Subcutaneous abdominal adipose tissue (tissue), 5 donors: ENCODE data around the gene SMAD5.

ENCODE experiments used
- H3K27ac ChIP-seq: one replicate; pipeline ENCODE4 v1.7.0; 2013; ENCODE audit warnings: low read depth, mild to moderate bottlenecking, inconsistent platforms, low read length, moderate library complexity
- H3K27me3 ChIP-seq, 5 donors: one replicate each; pipeline ENCODE4 v1.7.0; 2013; ENCODE audit warnings: low read length in 5 of 5, inconsistent platforms in 1 of 5; ENCODE audit not compliant: control insufficient read depth in 5 of 5, insufficient read depth in 4 of 5
- H3K36me3 ChIP-seq, 5 donors: one replicate each; pipeline ENCODE4 v1.7.0; 2013; ENCODE audit warnings: low read length in 5 of 5; ENCODE audit not compliant: control insufficient read depth in 5 of 5, insufficient read depth in 5 of 5
- H3K4me1 ChIP-seq, 5 donors: one replicate each; pipeline ENCODE4 v1.7.0; 2013; ENCODE audit warnings: low read length in 5 of 5, mild to moderate bottlenecking in 3 of 5, moderate library complexity in 1 of 5; ENCODE audit not compliant: control insufficient read depth in 5 of 5, insufficient read depth in 5 of 5
- H3K4me3 ChIP-seq, 5 donors: one replicate each; pipeline ENCODE4 v1.7.0; 2013; ENCODE audit warnings: low read length in 5 of 5, low read depth in 1 of 5
- H3K9ac ChIP-seq, 5 donors: one replicate each; pipeline ENCODE4 v1.7.0; 2013; ENCODE audit warnings: low read length in 5 of 5, mild to moderate bottlenecking in 4 of 5, moderate library complexity in 3 of 5
- H3K9me3 ChIP-seq, 5 donors: one replicate each; pipeline ENCODE4 v1.7.0; 2013; ENCODE audit warnings: low read length in 5 of 5; ENCODE audit not compliant: control insufficient read depth in 5 of 5
- donor health status: healthy.
- donor health status: healthy.
- donor health status: healthy.
- donor health status: healthy.
- donor health status: healthy.

Gene SMAD5

DNA sequence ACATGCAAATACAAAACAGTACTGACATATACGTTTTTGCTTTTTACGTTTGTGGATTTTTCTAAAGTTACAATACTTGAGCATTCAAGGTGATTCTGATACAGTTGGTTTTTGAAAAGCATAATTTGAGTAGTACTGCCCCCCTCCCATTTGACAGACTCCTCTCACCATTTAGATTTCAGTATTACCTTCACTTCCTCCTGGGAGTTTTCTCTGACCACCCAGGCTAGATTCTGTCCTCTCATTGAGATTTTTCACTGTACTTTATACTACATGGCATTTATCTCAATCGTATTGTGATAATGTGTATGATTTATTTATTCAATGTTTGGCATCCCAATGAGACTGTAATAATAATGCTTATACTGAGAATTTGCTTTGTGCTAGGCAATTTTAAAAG is 32.8 kb upstream of the SMAD5 start:
- no peaks in the 10 kb centered on the region for H3K27me3 ChIP-seq
- H3K9ac ChIP-seq, result no peak overlapping the region
- H3K36me3 ChIP-seq, result no peaks in the 10 kb centered on the region
- no peaks in the 10 kb centered on the region for H3K9me3 ChIP-seq
- peaks cover 6 to 45% (median 17%) of the 10 kb centered on the region in 5 donors for H3K4me1 ChIP-seq
- no peak overlapping the region for H3K27ac ChIP-seq
- no peak overlapping the region for H3K4me3 ChIP-seq

DNA sequence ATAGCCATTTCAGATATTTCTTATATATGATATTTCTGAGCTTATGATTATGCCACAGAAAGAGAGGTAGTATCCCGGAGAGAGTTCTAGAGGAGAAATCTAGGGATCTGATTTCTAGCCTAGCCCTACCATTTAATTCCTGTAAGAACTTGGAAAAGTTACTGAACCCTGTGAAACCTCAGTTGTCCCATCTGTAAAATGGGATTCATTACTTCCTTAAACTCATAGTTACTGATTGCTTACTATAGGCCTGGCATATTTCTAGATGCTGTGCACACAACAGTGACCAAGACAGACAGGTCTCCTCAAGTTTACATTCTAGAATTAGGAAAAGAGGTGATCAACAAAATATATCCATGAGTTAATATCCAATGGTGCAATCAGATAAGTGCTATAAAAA is 30.8 kb upstream of the SMAD5 start:
- Histone ChIP-seq H3K36me3 (no peaks in the 10 kb centered on the region), H3K4me3 (no peak overlapping the region), H3K9ac (no peak overlapping the region), H3K4me1 (peaks cover 3 to 51% (median 22%) of the 10 kb centered on the region in 5 donors), H3K27me3 (no peaks in the 10 kb centered on the region), H3K27ac (no peak overlapping the region), H3K9me3 (no peaks in the 10 kb centered on the region)

DNA sequence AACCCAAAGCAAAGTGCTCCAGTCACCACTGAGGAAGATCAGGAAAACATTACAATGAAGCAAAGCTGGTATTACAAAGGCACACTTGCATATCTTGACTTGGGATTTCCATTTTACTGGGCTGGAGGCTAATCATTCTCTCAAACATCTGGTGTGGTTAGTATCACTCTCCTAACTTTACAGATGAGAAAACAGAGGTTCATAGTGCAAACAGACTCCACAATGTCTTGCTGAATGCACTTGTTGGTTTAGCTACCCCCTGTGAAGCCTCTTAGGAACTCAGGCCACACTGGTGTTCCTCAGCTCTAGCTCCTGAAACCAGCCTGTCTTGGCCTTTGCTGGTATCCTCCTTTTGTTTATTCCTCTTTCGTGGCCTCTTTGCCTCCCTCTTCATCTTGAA is 29.5 kb upstream of the SMAD5 start:
- Histone ChIP-seq H3K36me3 (no peaks in the 10 kb centered on the region), H3K4me3 (no peak overlapping the region), H3K9ac (no peak overlapping the region), H3K4me1 (peaks cover 3 to 40% (median 19%) of the 10 kb centered on the region in 5 donors), H3K27me3 (no peaks in the 10 kb centered on the region), H3K9me3 (no peaks in the 10 kb centered on the region), H3K27ac (no peak overlapping the region)

DNA sequence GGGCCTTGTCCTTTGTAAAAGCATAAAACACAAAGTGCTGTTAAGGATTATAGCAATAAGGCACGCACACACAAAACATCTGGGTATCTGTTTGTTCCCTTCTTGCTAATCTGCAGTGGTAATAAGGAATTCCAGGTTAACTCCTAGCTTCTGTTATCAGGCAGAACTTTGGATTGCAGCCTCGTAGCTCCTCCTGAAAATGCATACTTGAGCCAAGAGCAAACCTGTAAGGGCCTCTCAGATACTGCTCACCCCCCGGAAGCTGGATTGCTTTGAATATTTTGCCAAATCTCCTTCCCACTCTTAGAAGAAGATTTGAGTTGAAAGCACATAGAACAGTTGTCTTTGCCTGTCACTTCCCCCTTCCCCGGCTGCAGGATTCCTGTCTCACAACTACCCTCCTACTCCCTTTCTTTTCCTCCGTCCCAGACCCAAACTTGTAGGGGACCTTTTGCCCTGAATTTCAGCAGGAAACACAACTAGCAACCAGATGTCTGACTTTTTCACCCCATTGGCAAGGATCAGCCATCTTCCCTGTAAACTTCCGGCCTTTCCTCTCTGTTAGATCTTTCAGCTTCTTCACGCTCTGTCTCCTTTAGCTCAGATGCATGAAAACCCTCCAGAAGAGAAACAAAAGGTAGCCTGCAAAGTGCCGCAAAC is 28.2 kb upstream of the SMAD5 start:
- H3K27ac ChIP-seq, result no peak overlapping the region
- peak overlapping the region in 1 of 5 donors; percentile 6 for H3K9ac ChIP-seq
- no peaks in the 10 kb centered on the region for H3K27me3 ChIP-seq
- H3K4me1 ChIP-seq, result peaks cover 3 to 39% (median 19%) of the 10 kb centered on the region in 5 donors
- no peaks in the 10 kb centered on the region for H3K9me3 ChIP-seq
- no peaks in the 10 kb centered on the region for H3K36me3 ChIP-seq
- H3K4me3 ChIP-seq, result peak overlapping the region; percentile 1 to 52 (median 38)

DNA sequence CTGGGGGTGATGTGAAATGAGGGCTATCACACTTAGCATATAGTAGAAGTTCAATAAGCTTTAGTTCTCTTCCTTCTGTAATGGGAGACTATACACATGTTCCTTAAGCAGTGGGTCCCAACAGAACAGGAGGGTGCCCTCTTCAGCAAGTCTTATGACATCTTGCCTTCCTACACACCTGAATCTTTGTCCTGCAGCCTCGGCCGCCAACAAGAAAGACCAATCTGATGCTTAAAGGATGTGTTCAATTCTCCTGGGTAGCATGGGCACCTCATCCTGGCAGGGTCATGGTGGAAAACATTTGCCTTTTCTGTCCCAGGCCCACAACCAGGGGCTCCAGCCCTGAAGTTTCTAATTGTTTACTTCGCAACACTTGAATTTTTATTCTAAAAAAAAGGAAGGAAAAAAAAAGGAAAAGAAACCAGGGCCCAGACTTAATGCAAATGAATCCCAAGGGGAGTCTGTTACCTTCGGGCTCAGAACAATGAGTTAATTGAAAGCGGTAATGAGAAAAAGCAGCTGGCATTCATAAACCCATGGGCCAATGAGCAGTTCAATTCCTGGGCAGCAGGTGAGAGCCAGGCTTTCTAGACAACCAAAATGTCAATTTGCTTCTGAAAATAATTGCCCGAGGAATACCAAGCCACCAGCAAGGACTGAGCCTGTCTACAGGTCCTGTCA is 26.2 kb upstream of the SMAD5 start:
- Histone ChIP-seq H3K4me3 (no peak overlapping the region), H3K9me3 (no peaks in the 10 kb centered on the region), H3K4me1 (peaks cover 3 to 34% (median 19%) of the 10 kb centered on the region in 5 donors), H3K27me3 (no peaks in the 10 kb centered on the region), H3K9ac (no peak overlapping the region), H3K27ac (no peak overlapping the region), H3K36me3 (no peaks in the 10 kb centered on the region)

DNA sequence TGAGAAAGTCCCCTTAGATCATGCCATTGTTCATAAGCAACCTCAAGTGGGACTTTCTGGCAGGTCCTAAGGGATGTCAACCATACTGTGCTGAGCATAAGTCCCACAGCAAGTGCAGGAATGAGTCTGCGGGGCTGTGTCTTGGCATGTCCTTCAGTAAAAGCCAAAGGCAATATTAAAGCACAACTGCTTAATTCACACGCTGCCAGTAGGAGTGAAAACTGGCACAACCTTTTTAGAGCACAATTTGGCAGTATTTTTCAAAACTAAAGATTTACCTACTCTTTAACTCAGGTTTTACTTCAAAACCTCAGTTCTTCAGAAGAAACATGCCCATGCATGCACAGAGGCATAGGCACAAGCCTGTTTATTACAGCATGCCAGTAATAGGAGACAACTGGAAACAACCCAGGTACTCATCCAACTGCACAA is 24.4 kb upstream of the SMAD5 start:
- H3K4me1 ChIP-seq, result peaks cover 3 to 29% (median 16%) of the 10 kb centered on the region in 5 donors
- H3K9ac ChIP-seq, result no peak overlapping the region
- H3K4me3 ChIP-seq, result no peak overlapping the region
- H3K36me3 ChIP-seq, result no peaks in the 10 kb centered on the region
- no peaks in the 10 kb centered on the region for H3K27me3 ChIP-seq
- H3K9me3 ChIP-seq, result no peaks in the 10 kb centered on the region
- no peak overlapping the region for H3K27ac ChIP-seq

DNA sequence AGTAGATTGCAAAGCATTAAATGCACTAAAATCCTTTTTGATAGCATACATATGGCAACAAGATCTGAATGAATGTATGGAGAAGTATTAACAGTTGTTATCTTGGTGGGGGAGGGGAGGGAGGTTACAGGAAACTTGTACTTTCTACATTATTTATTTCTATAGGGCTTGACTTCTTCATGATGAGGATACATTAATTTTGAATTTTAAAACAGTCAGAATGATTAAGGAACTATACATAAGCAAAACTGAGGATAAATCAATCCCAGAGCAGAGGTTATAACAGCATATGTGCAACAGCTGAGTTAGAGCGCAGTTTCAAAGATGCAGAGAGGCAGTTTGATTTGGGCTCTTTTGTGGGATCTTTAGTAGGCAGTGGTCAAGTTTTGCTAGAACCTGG is 23.9 kb upstream of the SMAD5 start:
- H3K9me3 ChIP-seq, result no peaks in the 10 kb centered on the region
- no peak overlapping the region for H3K9ac ChIP-seq
- peaks cover 3 to 27% (median 16%) of the 10 kb centered on the region in 5 donors for H3K4me1 ChIP-seq
- no peaks in the 10 kb centered on the region for H3K36me3 ChIP-seq
- H3K4me3 ChIP-seq, result no peak overlapping the region
- H3K27ac ChIP-seq, result no peak overlapping the region
- no peaks in the 10 kb centered on the region for H3K27me3 ChIP-seq

DNA sequence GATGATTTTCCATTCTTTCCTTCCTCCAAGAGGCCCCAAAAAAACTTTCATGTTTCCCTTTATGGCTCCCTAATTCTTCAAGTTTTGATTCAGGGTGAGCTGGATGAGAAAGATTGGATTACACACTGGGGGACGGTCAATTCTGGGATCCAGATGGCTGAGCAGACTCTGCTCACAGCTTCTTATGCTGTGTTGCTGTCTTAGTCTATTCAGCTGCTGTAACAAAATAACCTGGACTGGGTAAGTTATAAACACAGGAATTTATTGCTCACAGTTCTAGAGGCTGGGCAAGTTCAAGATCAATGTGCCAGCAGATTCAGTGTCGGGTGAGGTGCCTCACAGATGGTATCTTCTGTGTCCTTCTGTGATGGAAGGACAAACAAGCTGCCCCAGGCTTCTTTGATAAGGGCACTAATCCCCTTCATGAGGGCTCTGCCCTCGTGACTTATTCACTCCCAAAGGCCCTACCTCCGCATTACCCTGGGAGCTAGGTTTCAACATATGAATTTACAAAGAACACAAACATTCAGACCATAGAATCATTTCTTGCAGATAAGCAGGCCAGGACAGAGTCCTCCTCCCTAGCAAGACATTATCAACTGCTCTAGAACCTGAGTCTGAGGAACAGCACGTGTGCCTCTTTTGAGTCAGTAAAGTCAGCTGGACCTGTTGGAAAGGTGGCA is 23.1 kb upstream of the SMAD5 start:
- no peak overlapping the region for H3K9ac ChIP-seq
- H3K4me3 ChIP-seq, result no peak overlapping the region
- peaks cover 0 to 19% (median 8%) of the 10 kb centered on the region in 5 donors for H3K4me1 ChIP-seq
- H3K27me3 ChIP-seq, result no peaks in the 10 kb centered on the region
- no peaks in the 10 kb centered on the region for H3K36me3 ChIP-seq
- H3K9me3 ChIP-seq, result no peaks in the 10 kb centered on the region
- no peak overlapping the region for H3K27ac ChIP-seq

DNA sequence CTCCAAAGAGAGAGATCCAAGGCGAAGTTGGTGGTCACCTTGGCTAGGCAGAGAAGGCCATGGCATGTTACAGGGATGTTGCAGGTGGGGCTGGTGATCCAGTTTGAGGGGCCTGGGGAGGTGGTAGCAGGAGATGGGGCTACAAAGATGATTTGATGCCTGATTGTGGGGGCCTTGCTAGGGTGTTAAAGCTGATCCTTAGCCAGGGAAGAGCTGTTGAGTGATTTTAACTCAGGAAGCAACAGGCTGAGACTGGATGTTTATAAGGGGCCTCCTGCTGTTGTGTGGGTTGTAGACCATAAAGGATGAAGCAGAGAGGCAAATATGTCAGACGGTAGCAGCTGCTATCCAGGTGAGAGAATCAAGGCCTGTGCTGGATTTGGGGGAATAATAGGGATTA is 19.0 kb upstream of the SMAD5 start:
- Histone ChIP-seq H3K4me3 (no peak overlapping the region), H3K4me1 (peaks cover 0 to 13% (median 0%) of the 10 kb centered on the region in 5 donors), H3K36me3 (no peaks in the 10 kb centered on the region), H3K27ac (no peak overlapping the region), H3K27me3 (no peaks in the 10 kb centered on the region), H3K9ac (no peak overlapping the region), H3K9me3 (no peaks in the 10 kb centered on the region)
